Panc1 (cell line): ENCODE measurements around the gene BACE2. TPM values are rescaled to one million over a fixed set of nuclear protein-coding genes. Genes with fewer than 3 reads are reported as not detected.

ENCODE experiments used
- ATAC-seq: fragments of 200-7000 bp; cut with Tn5 transposase; 2 replicates; pipeline ENCODE4 v1.9.1; 2020; ENCODE audit warnings: mild to moderate bottlenecking, moderate library complexity
- BruUV-seq: library from RNA; stranded (reverse); fragments of 400-500 nt; replicated peaks from 2 replicates; lab custom pipeline; 2021; lab: Mats Ljungman, UMichigan
- CTCF ChIA-PET: fragments of 300-600 bp; sonication (Branson Sonifier 250); formaldehyde crosslinking; loops from one replicate; lab custom pipeline; 2022; ENCODE audit warnings: antibody characterized with exemption; lab: Charles Lee
- POLR2A ChIA-PET: fragments of 300-600 bp; sonication (Branson Sonifier 250); formaldehyde crosslinking; loops from one replicate; lab custom pipeline; 2022; ENCODE audit warnings: antibody characterized with exemption; lab: Charles Lee
- DNase-seq: peaks from one replicate; pipeline ENCODE4 v3.0.0-alpha.2; 2010; ENCODE audit warnings: low read depth, low spot score
- H3K27ac ChIP-seq: 2 replicates; pipeline ENCODE4 v1.5.1; 2011; ENCODE audit warnings: mild to moderate bottlenecking, low read length, inconsistent platforms
- H3K27me3 ChIP-seq: fragments of 200-500 bp; sonication (Bioruptor generic); 2 replicates; pipeline ENCODE4 v1.6.0; 2014; ENCODE audit warnings: low read length, inconsistent platforms; ENCODE audit not compliant: control insufficient read depth, insufficient read depth
- H3K36me3 ChIP-seq: fragments of 200-500 bp; sonication (Bioruptor generic); 2 replicates; pipeline ENCODE4 v1.5.1; 2014; ENCODE audit warnings: inconsistent platforms, mild to moderate bottlenecking, low read length, moderate library complexity; ENCODE audit not compliant: control insufficient read depth, insufficient read depth
- H3K4me1 ChIP-seq: 2 replicates; pipeline ENCODE4 v1.5.1; 2011; ENCODE audit warnings: inconsistent platforms, mild to moderate bottlenecking, low read length, moderate library complexity; ENCODE audit not compliant: control insufficient read depth, insufficient read depth
- H3K4me3 ChIP-seq, 2 experiments: 2 replicates each; pipeline ENCODE4 v1.5.1; 2011 to 2012; ENCODE audit warnings: low read depth in 2 of 2, low read length in 2 of 2, mild to moderate bottlenecking in 2 of 2, inconsistent platforms in 1 of 2, moderate library complexity in 1 of 2
- H3K9me3 ChIP-seq: fragments of 200-500 bp; sonication (Bioruptor generic); 2 replicates; pipeline ENCODE4 v1.5.1; 2014; ENCODE audit warnings: low read depth, mild to moderate bottlenecking, inconsistent platforms, low read length, moderate library complexity; ENCODE audit not compliant: control insufficient read depth, insufficient read depth
- CTCF ChIP-seq: fragments of 450-650 bp; IDR thresholded peaks from 2 replicates; pipeline ENCODE4 v1.5.1; 2017; ENCODE audit warnings: mild to moderate bottlenecking
- POLR2AphosphoS5 ChIP-seq: IDR thresholded peaks from 2 replicates; pipeline ENCODE4 v1.6.1; 2012; ENCODE audit warnings: mild to moderate bottlenecking, low read depth, low read length, moderate library complexity
- REST ChIP-seq, 2 experiments: IDR thresholded peaks; 2 replicates each; pipeline ENCODE4 v1.6.1; 2011 to 2012; ENCODE audit warnings: low read depth in 2 of 2, control low read depth in 1 of 2, low read length in 1 of 2, mild to moderate bottlenecking in 1 of 2, moderate library complexity in 1 of 2; ENCODE audit not compliant: insufficient read depth in 1 of 2
- SIN3A ChIP-seq: IDR thresholded peaks from 2 replicates; pipeline ENCODE4 v1.6.1; 2012; ENCODE audit warnings: low read depth, mild to moderate bottlenecking, low read length, moderate library complexity, borderline replicate concordance; ENCODE audit not compliant: insufficient read depth
- TCF7L2 ChIP-seq: IDR thresholded peaks from 2 replicates; pipeline ENCODE4 v1.6.1; 2011; ENCODE audit warnings: mild to moderate bottlenecking, low read depth, low read length, inconsistent platforms
- in situ Hi-C: cut with HindIII; loops from 2 replicates; pipeline ENCODE4 v1.10.0; 2016; ENCODE audit warnings: low sequenced_read_pairs, low pct_unique_long_range_greater_than_20kb
- intact Hi-C: fragments of 100-400 bp; cut with micrococcal nuclease; formaldehyde crosslinking; loops from one replicate; pipeline ENCODE4 v1.10.0; 2022; ENCODE audit not compliant: unreplicated experiment
- total RNA-seq: library from RNA; stranded (reverse); gene quantifications from one replicate; pipeline ENCODE4 v1.2.1, GENCODE V29; 2021; ENCODE audit not compliant: unreplicated experiment

Gene BACE2
- total RNA-seq, 1 experiment from 2014 or later: 16.3 TPM

- in situ Hi-C loops: no loop called here
Observed at GRCh38 chr21:41216486-41216885, 48.5 kb downstream of the BACE2 start.

GRCh38 chr21:41217671-41218385 is 49.9 kb downstream of the BACE2 start:
- no peaks in the 10 kb centered on the region for H3K9me3 ChIP-seq
- intact Hi-C loops: no loop called here
- DNase-seq: no peak
- H3K27ac ChIP-seq: no peak overlapping the region
- H3K4me1 ChIP-seq: no peaks in the 10 kb centered on the region
- BruUV-seq: no TSS peak
- no peak for ATAC-seq
- H3K4me3 ChIP-seq: no peak overlapping the region
- TF ChIP-seq TCF7L2 (no peak), CTCF (no peak), REST (IDR thresholded peaks at IDR 0.05; ENCODE audit: insufficient read depth in 1 of 2, low read depth in 2 of 2, low read length in 1 of 2) (no peak), POLR2AphosphoS5 (no peak), SIN3A (no peak)
- in situ Hi-C loops: no loop called here
- no peaks in the 10 kb centered on the region for H3K36me3 ChIP-seq
- CTCF ChIA-PET: no interaction called here
- H3K27me3 ChIP-seq: no peaks in the 10 kb centered on the region
- POLR2A ChIA-PET: no interaction called here

More at GRCh38 chr21:41216486-41216885, 48.5 kb downstream of the BACE2 start:
- no peaks in the 10 kb centered on the region for H3K36me3 ChIP-seq
- H3K9me3 ChIP-seq: no peaks in the 10 kb centered on the region
- DNase-seq (no peak), ATAC-seq (no peak)
- TF ChIP-seq POLR2AphosphoS5 (no peak), CTCF (no peak), TCF7L2 (no peak), SIN3A (no peak)
- ChIA-PET CTCF (interaction anchor here (0.6 kb wide), 1 partner anchor 128 kb away, joined by 3 read pairs; no protein-coding TSS in a partner anchor), POLR2A (no interaction called here)
- no TSS peak for BruUV-seq
- intact Hi-C loops: no loop called here
- no peaks in the 10 kb centered on the region for H3K27me3 ChIP-seq
- no peak overlapping the region for H3K4me3 ChIP-seq
- H3K27ac ChIP-seq: no peak overlapping the region
- H3K4me1 ChIP-seq: no peaks in the 10 kb centered on the region
